GM18873 (cell line): ENCODE results near the gene STPG3.
"Not testable (repeated sequence)": the region's sequence is repeated elsewhere in the genome, so short reads cannot be mapped to it uniquely, and the experiment has no call there.

Experiments used
- ATAC-seq: cut with Tn5 transposase; IDR thresholded peaks from one replicate; pipeline ENCODE4 v1.9.1; 2021; ENCODE audit warnings: mild to moderate bottlenecking, moderate library complexity, moderate number of reproducible peaks; ENCODE audit not compliant: unreplicated experiment, low FRiP score

Gene STPG3

DNA sequence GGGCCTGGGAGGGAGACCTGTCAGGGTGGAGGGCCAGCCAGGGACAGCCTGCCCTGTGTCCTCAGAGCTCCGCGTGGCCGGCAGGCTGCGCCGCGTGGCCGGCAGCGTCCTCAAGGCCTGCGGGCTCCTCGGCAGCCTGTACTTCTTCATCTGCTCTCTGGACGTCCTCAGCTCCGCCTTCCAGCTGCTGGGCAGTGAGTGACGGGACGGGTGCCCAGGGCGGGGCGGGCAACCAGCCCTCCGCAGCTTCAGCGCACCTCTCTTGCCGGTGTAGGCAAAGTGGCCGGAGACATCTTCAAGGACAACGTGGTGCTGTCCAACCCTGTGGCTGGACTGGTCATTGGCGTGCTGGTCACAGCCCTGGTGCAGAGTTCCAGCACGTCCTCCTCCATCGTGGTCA, 18.6 kb upstream of the STPG3 start:
- ATAC-seq = no peak

DNA sequence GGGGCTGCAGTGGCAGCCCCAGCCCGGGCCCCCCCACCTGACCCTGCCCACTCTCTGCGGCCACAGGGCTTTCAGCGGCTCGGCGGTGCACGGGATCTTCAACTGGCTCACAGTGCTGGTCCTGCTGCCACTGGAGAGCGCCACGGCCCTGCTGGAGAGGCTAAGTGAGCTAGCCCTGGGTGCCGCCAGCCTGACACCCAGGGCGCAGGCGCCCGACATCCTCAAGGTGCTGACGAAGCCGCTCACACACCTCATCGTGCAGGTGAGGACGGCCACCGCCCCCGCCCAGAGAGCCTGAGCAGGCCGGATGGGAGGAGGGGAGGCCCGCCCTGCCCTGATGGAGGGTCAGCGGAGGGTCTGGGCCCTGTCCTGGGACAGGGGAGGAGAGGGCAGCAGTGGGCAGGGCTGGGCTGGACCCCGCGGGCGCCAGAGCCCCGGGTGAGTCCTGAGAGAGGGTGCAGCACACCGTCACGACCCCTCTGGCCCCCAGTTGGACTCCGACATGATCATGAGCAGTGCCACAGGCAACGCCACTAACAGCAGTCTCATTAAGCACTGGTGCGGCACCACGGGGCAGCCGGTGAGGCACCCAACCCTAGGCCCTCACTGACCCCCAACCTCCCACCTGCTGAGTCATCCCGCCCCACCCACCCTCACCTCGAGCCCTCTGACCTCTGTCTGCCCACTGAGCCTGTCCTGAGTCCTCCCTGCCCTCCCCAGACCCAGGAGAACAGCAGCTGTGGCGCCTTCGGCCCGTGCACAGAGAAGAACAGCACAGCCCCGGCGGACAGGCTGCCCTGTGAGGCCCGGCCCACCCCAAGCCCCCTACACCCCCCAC, 17.7 kb upstream of the STPG3 start:
- no peak for ATAC-seq

DNA sequence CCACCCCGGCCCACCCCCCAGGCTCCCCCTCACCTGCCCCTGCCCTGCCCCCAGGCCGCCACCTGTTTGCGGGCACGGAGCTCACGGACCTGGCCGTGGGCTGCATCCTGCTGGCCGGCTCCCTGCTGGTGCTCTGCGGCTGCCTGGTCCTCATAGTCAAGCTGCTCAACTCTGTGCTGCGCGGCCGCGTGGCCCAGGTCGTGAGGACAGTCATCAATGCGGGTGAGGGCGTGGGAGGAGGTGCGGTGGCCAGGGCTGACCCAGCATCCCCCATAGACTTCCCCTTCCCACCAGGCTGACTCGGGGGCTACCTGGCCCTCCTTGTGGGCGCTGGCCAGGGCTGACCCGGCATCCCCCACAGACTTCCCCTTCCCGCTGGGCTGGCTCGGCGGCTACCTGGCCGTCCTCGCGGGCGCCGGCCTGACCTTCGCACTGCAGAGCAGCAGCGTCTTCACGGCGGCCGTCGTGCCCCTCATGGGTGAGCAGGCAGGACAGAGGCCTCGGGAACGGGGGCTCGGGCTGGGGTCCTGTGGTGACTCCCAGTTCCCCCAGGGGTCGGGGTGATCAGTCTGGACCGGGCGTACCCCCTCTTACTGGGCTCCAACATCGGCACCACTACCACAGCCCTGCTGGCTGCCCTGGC, 16.9 kb upstream of the STPG3 start:
- ATAC-seq = no peak

DNA sequence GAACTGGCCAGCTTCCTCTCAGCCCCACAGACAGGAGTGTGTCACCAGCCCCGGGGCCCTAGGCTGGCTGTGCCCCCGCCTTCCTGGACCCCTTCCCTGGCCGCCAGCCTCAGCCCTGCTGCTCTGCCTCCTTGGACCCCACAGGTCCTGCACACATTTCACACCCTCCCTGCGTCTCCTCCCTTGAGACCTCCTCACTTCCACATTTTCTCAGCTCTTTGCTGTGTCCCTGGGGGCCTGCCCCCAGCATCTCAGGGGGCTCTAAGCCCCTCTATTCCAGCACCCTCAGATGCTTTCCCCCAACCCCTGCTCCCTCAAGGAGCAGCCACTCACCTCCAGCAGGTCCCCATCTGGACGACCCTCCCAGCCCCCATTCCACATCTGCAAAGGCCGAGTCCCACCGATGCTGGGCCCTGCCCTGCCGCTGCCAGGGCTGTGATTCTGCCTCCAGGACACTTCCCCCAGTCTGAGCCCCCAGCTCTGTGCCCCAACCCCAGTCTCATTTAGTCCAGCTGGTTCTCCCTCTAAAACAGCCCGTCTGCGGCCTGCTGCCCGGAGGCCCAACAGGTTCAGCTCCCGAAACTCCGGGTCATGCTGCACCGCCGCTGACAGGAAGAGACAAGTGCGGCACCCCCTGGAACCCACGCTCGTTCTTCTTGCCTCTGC, 16.2 kb upstream of the STPG3 start:
- ATAC-seq = no peak

DNA sequence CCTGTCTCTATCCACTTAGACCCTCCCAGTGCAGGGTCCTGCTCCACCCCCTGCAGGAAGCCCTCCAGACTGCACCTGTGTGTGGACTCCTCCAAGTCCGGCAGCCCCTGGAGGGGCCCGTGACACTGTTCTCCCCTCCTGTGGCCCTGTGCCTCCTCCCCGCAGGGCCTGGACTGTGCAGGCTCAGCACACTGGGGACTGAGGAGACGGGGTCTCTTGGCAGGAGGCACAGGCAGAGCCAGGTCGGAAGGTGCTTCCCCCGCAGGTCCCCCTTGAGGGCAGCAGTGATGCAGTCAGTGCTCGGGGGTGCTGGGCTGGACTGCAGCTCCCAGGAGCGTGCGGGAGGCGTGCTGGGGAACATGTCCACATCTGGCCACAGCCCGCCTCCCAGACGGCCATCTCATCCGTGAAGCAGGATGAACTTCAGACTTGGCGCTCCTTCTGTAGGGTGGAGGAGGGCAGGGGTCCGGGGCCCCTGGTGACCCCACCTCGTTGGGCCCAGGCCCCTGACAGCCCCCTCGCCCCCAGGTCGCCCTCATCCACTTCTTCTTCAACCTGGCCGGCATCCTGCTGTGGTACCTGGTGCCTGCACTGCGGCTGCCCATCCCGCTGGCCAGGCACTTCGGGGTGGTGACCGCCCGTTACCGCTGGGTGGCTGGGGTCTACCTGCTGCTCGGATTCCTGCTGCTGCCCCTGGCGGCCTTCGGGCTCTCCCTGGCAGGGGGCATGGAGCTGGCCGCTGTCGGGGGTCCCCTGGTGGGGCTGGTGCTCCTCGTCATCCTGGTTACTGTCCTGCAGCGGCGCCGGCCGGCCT, 15.5 kb upstream of the STPG3 start:
- ATAC-seq = no peak

DNA sequence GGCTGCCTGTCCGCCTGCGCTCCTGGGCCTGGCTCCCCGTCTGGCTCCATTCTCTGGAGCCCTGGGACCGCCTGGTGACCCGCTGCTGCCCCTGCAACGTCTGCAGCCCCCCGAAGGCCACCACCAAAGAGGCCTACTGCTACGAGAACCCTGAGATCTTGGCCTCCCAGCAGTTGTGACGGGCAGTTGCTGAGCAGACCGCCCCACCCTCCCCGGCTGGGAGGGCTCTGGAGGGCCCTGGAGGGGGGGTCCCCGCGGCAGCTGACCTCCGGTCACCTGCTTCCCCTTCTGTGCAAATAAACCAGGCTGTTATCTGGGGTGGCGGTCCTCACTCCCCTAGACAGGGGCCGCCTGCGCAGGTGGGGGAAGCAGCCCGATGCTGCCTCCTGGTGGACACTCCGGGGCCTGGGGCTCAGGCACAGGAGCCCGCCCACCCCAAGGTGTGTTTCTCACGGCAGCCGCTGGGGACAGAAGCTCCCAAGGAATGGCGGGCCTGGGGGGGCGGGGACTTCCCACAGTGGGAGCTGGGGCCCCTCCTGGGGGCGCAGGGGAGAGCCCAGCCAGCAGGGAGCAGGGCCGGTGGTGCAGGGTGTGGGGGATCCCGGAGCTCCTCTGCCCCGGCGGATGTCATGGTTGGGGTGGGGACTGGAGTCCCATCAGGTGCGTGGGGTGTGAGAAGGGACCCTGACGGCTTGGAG, 14.7 kb upstream of the STPG3 start:
- no peak for ATAC-seq

DNA sequence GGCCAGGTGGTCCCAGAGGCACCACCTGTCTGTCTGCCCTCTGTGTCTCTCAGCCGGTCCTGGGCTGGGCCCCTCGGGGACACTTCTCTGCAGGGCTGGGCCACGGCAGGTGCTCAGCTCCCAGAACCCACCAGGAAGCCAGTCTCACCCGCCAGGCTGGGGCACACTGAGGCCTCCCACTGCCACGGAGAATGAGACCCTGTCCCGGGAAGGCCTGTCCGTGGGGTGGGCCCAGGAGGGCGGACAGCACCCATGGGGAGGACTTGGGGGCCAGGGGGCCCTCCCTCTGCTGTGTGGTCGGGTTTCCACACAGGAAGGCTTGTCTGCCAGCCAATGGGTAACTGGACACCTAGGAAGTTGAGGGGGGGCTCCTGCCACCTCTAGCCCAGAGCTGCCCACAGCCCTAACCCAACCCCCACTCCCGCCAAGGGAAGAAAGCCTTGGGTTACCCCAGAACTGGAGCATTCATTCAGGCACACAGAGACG, 14.1 kb upstream of the STPG3 start:
- no peak for ATAC-seq

DNA sequence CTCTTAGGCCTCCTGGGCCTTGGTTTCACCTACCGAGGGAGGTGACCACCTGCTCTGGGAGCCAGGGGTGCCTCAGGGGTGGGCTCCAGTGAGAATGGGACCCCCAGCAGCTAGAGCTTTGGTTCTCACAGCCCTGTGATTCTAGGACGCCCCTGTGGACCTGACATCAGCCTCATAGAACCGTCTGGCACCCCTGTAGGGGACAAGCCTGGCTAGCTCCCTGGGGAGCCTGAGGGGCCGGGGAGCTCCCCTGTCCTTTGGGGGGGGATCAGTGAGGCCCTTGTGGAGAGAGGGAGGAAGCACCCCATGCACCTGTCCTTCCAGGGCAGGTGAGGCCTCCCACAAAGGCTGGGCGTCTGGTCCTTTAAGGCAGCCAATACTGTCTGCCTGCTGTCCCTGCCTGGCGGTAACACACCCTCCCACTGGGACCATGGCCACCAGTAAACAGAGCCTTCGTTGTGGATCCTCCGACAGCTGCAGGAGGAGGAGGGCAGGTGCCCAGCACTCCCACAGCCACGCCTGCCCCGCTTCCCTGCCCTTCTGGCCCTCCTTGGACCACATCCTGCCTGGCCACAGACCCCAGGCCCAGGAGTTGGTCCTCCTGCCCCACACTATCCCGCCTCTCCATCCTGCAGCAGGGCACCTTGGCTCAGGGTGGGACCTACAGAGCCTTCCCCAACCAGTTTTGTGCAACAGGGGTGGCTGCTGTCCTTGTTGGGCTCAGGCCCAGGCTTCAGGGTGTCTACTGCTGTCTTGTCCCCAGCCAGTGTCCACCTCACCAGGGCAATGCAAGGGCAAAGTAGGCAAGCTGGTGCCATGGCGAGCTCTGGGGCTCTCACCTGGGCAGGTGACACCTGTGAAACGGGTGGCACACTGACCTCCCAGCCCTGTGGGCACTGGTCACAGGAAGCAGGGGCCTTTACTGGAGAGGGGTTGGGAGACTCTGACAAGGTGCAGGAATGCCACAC, 13.0 kb upstream of the STPG3 start:
- no peak for ATAC-seq

DNA sequence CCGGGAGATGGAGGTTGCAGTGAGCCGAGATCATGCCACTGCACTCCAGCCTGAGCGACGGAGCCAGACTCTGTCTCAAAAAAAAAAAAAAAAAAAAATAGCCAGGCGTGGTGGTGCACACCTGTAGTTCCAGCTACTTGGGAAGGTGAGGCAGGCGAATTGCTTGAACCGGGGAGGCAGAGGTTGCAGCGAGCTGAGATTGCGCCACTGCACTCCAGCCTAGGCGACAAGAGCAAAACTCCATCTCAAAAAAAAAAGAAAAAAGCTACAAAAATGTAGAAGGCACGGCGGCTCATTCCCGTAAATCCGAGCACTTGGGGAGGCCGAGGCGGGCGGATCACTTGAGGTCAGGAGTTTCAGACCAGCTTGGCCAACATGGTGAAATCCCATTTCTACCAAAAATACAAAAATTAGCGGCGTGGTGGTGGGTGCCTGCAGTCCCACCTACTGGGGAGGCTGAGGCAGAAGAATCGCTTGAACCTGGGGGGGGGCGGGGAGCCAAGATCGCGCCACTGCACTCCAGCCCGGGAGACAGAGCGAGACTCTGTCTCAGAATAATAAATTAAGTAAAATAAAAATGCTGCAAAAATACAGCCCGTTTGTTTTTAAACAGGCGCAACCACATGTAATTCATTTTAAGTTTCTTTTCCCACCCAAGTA, 11.4 kb upstream of the STPG3 start:
- ATAC-seq = not testable (repeated sequence)

DNA sequence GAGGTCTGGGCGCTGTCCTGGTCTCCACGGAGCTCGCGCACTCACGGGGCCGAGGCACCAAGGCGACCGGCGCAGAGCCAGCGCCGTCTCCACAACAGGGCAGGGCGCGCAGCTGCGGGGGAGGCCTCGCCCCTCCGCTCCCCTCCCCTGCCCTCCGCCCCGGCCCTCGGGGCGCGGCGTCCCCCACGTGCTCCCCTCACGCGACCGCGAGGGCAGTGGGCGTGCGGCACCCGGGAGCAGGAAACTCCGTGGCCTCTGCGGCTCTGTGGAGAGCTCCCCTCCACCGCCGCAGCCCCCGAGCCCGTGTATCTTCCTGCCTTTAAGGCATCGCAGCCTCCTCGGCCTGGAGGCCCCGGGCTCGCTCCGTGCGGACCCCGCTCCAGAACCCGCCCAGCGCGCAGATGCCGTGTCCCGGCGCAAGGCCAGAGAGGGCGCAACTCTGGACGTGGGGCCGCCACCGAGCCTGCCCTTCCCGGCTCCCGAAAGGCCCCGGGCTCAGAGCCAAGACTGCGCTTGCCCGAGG, 10.7 kb upstream of the STPG3 start:
- peak; percentile 7 for ATAC-seq

DNA sequence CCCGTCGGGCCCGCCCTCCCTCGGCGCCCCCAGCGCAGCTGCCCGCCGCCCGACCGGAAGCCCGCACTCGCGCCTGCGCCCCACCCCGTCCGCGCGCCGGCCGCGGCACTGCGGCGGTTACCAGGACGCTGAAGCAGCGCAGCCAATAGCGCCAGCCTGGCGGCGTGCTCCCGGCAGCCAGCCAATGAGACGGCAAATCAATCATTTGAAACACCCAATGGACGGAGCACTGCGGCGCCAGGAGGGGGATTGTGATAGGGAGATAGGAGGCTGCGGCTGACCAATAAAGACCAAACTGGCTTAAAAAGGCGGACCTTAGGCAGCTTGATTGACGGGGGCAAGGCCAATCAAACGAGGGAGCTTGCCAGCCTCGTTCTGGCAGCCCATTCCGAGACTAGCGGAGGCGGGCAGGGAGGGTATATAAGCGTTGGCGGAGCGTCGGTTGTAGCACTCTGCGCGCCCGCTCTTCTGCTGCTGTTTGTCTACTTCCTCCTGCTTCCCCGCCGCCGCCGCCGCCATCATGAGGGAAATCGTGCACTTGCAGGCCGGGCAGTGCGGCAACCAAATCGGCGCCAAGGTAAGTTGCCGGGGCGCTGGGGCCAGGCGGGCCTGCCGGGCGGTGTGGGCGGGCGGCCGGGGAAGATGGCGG, 10.1 kb upstream of the STPG3 start, which contains the start of gene TUBB4B:
TUBB4B (plus strand) TSS at position 447 of the 649 bp plus-strand sequence; CDS start at position 521, 74 bp downstream.
- ATAC-seq = peak; percentile 77

DNA sequence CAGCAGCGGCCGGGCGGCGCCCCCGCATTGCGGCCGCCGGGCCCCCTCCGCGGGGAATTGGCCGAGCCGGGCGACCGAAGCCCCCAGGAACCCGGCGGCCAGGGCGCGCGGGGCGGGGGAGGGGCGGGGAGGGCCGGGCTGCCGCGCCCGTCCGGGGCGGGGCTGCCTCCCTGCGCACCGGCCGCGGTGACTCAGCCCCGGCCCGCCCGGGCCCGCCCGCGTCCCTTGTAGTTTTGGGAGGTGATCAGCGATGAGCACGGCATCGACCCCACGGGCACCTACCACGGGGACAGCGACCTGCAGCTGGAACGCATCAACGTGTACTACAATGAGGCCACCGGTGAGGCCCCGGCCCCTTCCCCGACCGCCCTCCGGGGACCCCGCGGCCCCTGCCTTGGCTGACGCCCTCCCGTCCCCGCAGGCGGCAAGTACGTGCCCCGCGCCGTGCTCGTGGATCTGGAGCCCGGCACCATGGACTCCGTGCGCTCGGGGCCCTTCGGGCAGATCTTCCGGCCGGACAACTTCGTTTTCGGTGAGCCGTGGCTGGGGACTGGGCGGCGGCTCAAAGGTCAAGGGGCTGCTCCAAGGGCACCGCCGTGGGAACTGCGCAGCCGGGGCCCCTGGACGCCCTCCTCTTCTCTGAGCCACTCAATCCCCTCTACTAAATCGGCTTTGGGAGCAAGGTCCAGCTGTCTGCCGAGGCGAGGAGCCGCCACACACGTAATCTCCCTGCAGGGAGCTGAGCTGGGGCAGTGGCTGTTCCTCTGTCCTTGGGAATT, 9.4 kb upstream of the STPG3 start:
- peak; percentile 3 for ATAC-seq

DNA sequence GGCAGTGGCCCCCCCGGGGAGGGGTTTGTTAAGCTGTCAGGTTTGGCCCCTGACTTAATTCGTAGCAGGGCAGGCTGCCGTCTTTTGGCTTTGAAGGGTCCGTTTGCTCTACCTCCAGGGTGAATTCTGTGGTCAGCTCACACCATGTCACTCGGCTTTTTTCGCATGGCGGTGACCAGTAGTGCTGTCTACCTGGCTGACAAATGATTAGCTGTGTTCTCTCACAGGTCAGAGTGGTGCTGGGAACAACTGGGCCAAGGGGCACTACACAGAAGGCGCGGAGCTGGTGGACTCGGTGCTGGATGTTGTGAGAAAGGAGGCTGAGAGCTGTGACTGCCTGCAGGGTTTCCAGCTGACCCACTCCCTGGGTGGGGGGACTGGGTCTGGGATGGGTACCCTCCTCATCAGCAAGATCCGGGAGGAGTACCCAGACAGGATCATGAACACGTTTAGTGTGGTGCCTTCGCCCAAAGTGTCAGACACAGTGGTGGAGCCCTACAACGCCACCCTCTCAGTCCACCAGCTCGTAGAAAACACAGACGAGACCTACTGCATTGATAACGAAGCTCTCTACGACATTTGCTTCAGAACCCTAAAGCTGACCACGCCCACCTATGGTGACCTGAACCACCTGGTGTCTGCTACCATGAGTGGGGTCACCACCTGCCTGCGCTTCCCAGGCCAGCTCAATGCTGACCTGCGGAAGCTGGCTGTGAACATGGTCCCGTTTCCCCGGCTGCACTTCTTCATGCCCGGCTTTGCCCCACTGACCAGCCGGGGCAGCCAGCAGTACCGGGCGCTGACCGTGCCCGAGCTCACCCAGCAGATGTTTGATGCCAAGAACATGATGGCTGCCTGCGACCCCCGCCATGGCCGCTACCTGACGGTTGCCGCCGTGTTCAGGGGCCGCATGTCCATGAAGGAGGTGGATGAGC, 8.6 kb upstream of the STPG3 start:
- no peak for ATAC-seq

DNA sequence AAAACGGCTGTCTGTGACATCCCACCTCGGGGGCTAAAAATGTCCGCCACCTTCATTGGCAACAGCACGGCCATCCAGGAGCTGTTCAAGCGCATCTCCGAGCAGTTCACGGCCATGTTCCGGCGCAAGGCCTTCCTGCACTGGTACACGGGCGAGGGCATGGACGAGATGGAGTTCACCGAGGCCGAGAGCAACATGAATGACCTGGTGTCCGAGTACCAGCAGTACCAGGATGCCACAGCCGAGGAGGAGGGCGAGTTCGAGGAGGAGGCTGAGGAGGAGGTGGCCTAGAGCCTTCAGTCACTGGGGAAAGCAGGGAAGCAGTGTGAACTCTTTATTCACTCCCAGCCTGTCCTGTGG, 7.8 kb upstream of the STPG3 start:
- not testable (repeated sequence) for ATAC-seq

DNA sequence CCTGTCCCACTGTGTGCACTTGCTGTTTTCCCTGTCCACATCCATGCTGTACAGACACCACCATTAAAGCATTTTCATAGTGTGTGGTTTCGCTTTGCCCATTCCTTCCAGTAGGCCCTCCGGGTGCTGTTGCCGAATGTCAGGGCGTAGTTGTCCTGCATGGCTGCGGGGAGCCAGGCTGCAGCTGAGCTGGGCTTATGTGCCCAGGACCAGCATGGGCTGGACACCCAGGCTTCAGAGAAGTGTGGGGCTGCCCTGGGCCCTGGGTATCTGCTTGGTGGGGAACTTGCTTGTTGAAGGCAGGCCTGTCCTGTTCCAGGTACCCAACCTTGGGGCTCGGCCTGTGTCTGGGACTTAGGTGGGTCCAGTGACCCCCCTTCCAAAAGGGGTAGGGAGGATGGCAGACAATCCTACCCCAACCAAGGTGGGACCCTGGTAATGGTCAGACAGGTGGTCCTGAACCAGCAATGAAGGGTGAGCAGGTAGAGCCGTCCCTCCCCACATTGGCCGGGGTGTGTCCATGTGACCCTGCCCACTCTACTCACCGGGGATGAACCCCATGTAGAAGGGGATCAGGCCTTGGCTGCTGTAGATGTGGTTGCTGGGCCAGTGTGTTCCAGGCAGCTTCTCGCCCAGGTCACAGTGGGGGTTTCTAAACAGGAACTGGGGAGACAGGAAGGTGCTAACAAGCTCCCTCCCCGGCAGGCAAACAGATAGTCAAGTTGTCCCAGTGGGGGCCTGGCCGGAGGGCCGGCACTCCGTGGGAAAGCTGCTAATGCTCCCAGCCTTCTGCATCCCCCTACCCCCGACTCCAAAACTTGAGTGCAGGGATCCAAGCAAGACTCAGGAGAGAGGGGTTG, 7.2 kb upstream of the STPG3 start:
- no peak for ATAC-seq
